Upper lobe of left lung (tissue), 6 donors: ENCODE results near the gene ENAH. TPM values are rescaled to one million over a fixed set of nuclear protein-coding genes. Genes with fewer than 3 reads are reported as not detected.
A peak's percentile ranks its signal among the peaks of the same experiment; 100 is the strongest.
"Not testable (repeated sequence)": the region's sequence is repeated elsewhere in the genome, so short reads cannot be mapped to it uniquely, and the experiment has no call there.

Source experiments
- ATAC-seq, 2 donors: fragments of 200-7000 bp; cut with Tn5 transposase; one replicate each; pipeline ENCODE4 v1.9.1; 2022; ENCODE audit warnings: mild to moderate bottlenecking in 2 of 2, moderate library complexity in 2 of 2; ENCODE audit not compliant: low FRiP score in 2 of 2
- DNase-seq, 2 donors: peaks; one replicate each; pipeline ENCODE4 v3.0.0-alpha.2; 2019 to 2020
- H3K27ac ChIP-seq, 4 donors: fragments of 200-600 bp; sonication (generic); one replicate each; pipeline ENCODE4 v1.5.1; 2016 to 2019
- H3K27me3 ChIP-seq, 4 donors: fragments of 200-600 bp; sonication (generic); one replicate each; pipeline ENCODE4 v1.5.1; 2017 to 2019
- H3K36me3 ChIP-seq, 4 donors: fragments of 200-600 bp; sonication (generic); one replicate each; pipeline ENCODE4 v1.5.1; 2016 to 2019
- H3K4me1 ChIP-seq, 4 donors: fragments of 200-600 bp; sonication (generic); one replicate each; pipeline ENCODE4 v1.5.1; 2018 to 2019
- H3K4me3 ChIP-seq, 4 donors: fragments of 200-600 bp; sonication (generic); one replicate each; pipeline ENCODE4 v1.5.1; 2017 to 2019; ENCODE audit warnings: mild to moderate bottlenecking in 2 of 4, moderate library complexity in 1 of 4
- H3K9me3 ChIP-seq, 4 donors: fragments of 200-600 bp; sonication (generic); one replicate each; pipeline ENCODE4 v1.5.1; 2018 to 2019
- EP300 ChIP-seq, 4 donors: sonication (generic); formaldehyde crosslinking; IDR thresholded peaks; one replicate each; pipeline ENCODE4 v1.5.1; 2017; ENCODE audit warnings: antibody characterized with exemption in 4 of 4, control low read depth in 2 of 4
- POLR2A ChIP-seq, 4 donors: fragments of 450-650 bp; IDR thresholded peaks; one replicate each; pipeline ENCODE4 v1.5.1; 2016 to 2017; ENCODE audit warnings: antibody characterized with exemption in 4 of 4, mild to moderate bottlenecking in 2 of 4
- POLR2AphosphoS5 ChIP-seq, 2 donors: sonication (generic); formaldehyde crosslinking; IDR thresholded peaks; one replicate each; pipeline ENCODE4 v1.5.1; 2017; ENCODE audit warnings: antibody characterized with exemption in 2 of 2
- WGBS, 2 donors: methylation state at CpG; one replicate each; pipeline ENCODE4 v1.1.5; 2017 to 2018; 5-methylcytosine and 5-hydroxymethylcytosine counted together
- total RNA-seq, 6 donors: library from RNA; depleted of rRNA in 4 of 6; stranded (reverse); fragments of >200 nt in 4 of 6; gene quantifications; one replicate each; pipeline versions ENCODE4 v1.1.0 to v1.2.1, GENCODE V29; 2016 to 2021
- TF ChIP-seq, protein P1 (sequence below), 6 experiments: fragments of 450-650 bp in 4 of 6; fragments of 200-600 bp in 2 of 6; sonication (generic) in 2 of 6; IDR thresholded peaks; one replicate each; pipeline ENCODE4 v1.5.1; 2016 to 2019; ENCODE audit warnings: antibody characterized with exemption in 6 of 6
- donor health status: DM: no; HTN: no; CAD: no; lungs with moderate emphysema.
- donor health status: DM: no; HTN: yes; CAD: no; lungs with severe emphysema.

Gene ENAH
- total RNA-seq, 6 donors from 2014 or later, result 10.5 to 70.3 (median 33.8) TPM

DNA sequence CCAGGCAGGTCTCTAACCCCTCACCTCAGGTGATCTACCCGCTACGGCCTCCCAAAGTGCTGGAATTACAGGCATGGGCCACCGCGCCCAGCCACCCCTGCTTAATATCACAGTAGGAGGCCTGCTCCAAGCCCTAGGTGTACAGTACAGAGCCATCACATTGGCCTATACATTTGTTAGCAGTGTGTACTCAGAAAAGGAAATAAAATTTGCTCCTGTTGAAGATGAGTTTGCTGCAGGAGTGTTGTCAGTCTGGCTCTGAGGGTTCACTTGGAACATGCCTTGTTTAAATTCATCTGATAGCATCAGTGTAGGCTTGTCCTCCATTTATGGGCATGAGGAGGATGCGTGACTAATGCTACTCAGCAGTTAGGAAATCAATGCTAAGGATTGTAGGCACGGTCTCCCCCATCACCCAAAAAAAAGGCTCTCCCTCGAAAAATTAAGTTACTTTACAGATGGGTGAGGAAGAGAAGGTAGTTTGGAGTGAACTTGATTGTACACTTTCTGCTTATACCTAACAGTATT lies 4.6 kb upstream of the ENAH start:
- ATAC-seq (no peak), DNase-seq (no peak)
- Histone ChIP-seq H3K36me3 (no peaks in the 10 kb centered on the region), H3K4me3 (no peak overlapping the region), H3K9me3 (no peaks in the 10 kb centered on the region), H3K4me1 (peaks cover 16 to 37% (median 28%) of the 10 kb centered on the region in 4 donors), H3K27ac (peak overlapping the region in 1 of 4 donors; percentile 4), H3K27me3 (no peaks in the 10 kb centered on the region)
- 83 to 84% methylated on average over 5 to 7 of the region's 7 CpGs for WGBS, 2 donors
- TF ChIP-seq EP300 (IDR thresholded peaks at IDR 0.05) (no peak), POLR2AphosphoS5 (IDR thresholded peaks at IDR 0.05) (no peak)
- TF ChIP-seq, protein P1, sequence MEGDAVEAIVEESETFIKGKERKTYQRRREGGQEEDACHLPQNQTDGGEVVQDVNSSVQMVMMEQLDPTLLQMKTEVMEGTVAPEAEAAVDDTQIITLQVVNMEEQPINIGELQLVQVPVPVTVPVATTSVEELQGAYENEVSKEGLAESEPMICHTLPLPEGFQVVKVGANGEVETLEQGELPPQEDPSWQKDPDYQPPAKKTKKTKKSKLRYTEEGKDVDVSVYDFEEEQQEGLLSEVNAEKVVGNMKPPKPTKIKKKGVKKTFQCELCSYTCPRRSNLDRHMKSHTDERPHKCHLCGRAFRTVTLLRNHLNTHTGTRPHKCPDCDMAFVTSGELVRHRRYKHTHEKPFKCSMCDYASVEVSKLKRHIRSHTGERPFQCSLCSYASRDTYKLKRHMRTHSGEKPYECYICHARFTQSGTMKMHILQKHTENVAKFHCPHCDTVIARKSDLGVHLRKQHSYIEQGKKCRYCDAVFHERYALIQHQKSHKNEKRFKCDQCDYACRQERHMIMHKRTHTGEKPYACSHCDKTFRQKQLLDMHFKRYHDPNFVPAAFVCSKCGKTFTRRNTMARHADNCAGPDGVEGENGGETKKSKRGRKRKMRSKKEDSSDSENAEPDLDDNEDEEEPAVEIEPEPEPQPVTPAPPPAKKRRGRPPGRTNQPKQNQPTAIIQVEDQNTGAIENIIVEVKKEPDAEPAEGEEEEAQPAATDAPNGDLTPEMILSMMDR (IDR thresholded peaks at IDR 0.05), result no peak

DNA sequence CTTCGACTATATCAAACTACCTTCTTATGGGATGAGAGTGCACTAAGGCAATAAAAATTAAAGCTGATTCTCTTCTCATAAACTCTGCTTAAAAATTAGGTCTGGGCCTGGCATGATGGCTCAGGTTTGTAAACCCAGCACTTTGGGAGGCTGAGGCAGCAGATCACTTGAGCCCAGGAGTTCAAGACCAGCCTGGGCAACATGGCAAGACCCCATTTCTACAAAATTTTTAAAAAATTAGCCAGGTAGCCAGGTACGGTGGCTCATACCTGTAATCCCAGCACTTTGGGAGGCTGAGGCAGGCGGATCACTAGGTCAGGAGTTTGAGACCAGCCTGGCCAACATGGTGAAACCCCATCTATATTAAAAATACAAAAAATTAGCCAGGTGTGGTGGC lies 3.3 kb upstream of the ENAH start:
- Histone ChIP-seq H3K4me1 (peaks cover 16 to 47% (median 28%) of the 10 kb centered on the region in 4 donors), H3K27ac (peak overlapping the region in 3 of 4 donors; percentile 4 to 62 (median 22))
- ATAC-seq, H3K4me3 ChIP-seq, H3K9me3 ChIP-seq, DNase-seq, H3K36me3 ChIP-seq, H3K27me3 ChIP-seq: not testable (repeated sequence)
- WGBS, 2 donors, result 86 to 91% methylated on average over 3 of the region's 3 CpGs

DNA sequence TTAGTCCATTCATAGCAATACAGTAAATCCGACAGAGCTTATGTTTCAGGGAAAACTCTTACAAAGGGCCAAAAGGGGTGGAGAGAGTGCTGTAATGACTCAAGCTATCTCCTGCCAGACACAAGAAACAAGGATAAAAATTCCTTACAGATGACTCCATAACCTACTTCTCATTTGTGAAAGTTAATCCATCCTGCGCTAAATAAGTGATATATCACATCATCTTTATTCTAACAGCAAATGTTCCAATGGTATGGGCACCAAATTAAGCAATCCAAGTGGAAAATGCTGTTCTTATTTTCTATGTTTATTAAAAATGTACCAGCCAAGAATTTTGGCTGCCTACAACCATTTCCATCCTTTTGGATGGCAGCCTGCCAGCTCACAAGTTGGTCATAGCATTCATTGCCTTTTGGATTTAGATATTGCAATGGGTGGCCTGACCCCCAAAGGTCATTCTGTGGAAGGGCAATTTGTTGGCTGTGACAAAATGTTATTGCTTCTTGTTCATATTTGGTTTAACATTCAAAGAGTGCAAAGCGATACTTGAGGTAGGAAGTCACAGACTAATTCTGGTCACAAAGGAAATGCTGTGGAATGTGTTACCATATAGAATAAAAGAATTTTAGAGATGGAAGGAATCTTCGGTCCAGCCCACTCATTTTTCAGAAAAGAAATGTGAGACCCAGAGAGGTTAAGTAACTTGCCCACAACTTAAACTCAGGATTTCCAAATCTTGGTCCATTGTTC lies 2.8 kb upstream of the ENAH start:
- Histone ChIP-seq H3K27ac (peak overlapping the region in 3 of 4 donors; percentile 22 to 98 (median 62)), H3K36me3 (no peaks in the 10 kb centered on the region), H3K4me1 (peaks cover 16 to 47% (median 26%) of the 10 kb centered on the region in 4 donors), H3K27me3 (no peaks in the 10 kb centered on the region), H3K9me3 (no peaks in the 10 kb centered on the region), H3K4me3 (no peak overlapping the region)
- 39 to 59% methylated on average over 4 of the region's 4 CpGs for WGBS, 2 donors
- no peak for TF ChIP-seq POLR2A (IDR thresholded peaks at IDR 0.05)
- TF ChIP-seq, protein P1 (IDR thresholded peaks at IDR 0.05), result peak in 1 of 6 experiments; percentile 8
- no peak for TF ChIP-seq POLR2AphosphoS5 (IDR thresholded peaks at IDR 0.05)
- DNase-seq (peak in 1 of 2 donors; percentile 36), ATAC-seq (peak in 1 of 2 donors; percentile 66)

DNA sequence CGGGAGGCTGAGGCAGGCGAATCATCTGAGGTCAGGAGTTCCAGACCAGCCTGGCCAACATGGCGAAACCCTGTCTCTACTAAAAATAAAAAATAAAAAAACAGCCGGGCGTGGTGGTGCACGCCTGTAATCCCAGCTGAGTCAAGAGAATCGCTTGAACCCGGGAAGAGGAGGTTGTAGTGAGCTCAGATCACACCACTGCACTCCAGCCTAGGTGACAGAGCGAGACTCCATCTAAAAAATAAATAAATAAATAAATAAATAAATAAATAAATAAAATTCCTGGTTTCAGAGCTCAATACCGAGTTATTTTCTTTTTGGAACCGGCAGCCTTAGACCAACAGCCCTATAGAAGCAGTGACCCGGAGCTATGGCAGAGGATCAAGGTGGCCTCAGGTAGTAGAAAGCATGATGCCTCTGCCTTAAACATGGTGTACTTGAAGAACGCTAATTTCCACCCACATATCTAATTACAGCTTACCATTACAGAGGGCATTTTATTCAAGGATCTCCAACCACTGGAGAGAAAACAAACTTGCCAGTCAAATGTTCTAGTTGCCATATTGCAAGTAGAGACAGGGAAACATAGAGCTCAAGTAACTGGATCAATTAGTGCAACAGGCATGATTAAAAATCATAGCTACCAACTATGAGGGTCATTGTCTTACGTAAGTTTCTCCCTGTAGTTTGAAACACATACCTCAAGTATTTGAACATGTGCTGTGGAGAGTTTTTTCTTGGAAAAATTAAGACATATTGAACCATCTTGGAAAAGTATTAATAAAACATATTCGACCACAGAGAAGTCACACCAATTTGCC lies 2.0 kb upstream of the ENAH start:
- WGBS, 2 donors, result 81 to 90% methylated on average over 15 of the region's 15 CpGs
- Histone ChIP-seq H3K9me3 (no peaks in the 10 kb centered on the region), H3K4me1 (peaks cover 12 to 45% (median 21%) of the 10 kb centered on the region in 4 donors), H3K27ac (peak overlapping the region in 3 of 4 donors; percentile 96 to 98 (median 97)), H3K27me3 (no peaks in the 10 kb centered on the region), H3K36me3 (no peaks in the 10 kb centered on the region), H3K4me3 (no peak overlapping the region)
- ATAC-seq, result no peak
- no peak for DNase-seq
- TF ChIP-seq, protein P1 (IDR thresholded peaks at IDR 0.05), result no peak
- TF ChIP-seq POLR2AphosphoS5 (IDR thresholded peaks at IDR 0.05) (no peak), POLR2A (IDR thresholded peaks at IDR 0.05) (no peak), EP300 (IDR thresholded peaks at IDR 0.05) (no peak)

DNA sequence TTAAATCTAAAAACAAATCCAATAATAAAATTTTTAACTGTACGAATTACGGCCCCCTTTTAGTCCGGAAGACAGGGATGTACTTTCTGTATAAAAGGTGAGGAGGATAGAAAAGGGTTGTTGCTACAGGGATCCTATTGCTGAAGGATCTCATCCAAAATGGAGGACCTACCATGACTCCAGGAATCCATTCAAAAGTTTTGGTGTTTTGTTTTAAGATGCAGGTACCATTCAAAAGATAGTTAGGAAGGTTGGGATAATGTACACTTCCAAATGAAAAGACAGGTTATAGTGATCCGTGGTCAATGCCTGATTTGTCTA lies 1.3 kb upstream of the ENAH start:
- TF ChIP-seq POLR2A (IDR thresholded peaks at IDR 0.05) (no peak), EP300 (IDR thresholded peaks at IDR 0.05) (no peak), POLR2AphosphoS5 (IDR thresholded peaks at IDR 0.05) (no peak)
- TF ChIP-seq, protein P1 (IDR thresholded peaks at IDR 0.05), result no peak
- 83 to 84% methylated on average over 4 of the region's 4 CpGs for WGBS, 2 donors

More for the DNA sequence above, 1.3 kb upstream of the ENAH start:
- peak overlapping the region in 3 of 4 donors; percentile 76 to 90 (median 85) for H3K4me3 ChIP-seq
- peaks cover 10 to 46% (median 22%) of the 10 kb centered on the region in 4 donors for H3K4me1 ChIP-seq
- H3K9me3 ChIP-seq, result no peaks in the 10 kb centered on the region
- no peaks in the 10 kb centered on the region for H3K27me3 ChIP-seq
- no peaks in the 10 kb centered on the region for H3K36me3 ChIP-seq
- DNase-seq (no peak), ATAC-seq (no peak)
- H3K27ac ChIP-seq, result peak overlapping the region; percentile 95 to 98 (median 96)
